Uterus (tissue), 2 donors: ENCODE results near the gene PLA2G3.

Experiments used
- POLR2A ChIP-seq, 2 donors: fragments of 450-650 bp; IDR thresholded peaks; one replicate each; pipeline ENCODE4 v1.6.1; 2016; ENCODE audit warnings: antibody characterized with exemption in 2 of 2, mild to moderate bottlenecking in 1 of 2, moderate library complexity in 1 of 2
- TF ChIP-seq, protein P1 (sequence below), 4 experiments: fragments of 200-600 bp in 2 of 4; fragments of 450-650 bp in 2 of 4; sonication (generic) in 2 of 4; IDR thresholded peaks; one replicate each; pipeline ENCODE4 v1.5.1; 2016 to 2019; ENCODE audit warnings: antibody characterized with exemption in 4 of 4, mild to moderate bottlenecking in 2 of 4, moderate library complexity in 1 of 4

DNA sequence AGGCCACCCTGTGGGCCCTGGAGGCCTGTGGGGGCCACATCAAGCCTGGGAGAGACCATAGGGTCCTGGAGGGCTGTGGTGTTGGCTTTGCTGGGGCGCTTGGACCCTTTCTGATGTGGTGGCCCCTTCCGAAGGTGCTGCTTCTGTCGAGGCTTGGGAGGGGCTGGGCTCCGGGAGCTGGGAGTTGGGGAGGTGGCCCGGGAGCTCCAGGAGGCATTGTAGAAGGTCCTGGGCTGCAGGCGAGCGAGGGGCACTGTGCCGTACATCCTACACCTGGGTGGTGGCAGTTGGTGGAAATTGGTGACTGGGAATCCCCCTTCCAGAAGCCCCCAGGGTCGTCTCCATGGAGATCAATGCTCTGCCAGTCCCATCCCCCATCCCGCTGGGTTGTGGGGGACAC is 2.6 kb downstream of the PLA2G3 start:
- TF ChIP-seq POLR2A (IDR thresholded peaks at IDR 0.05) = no peak
- TF ChIP-seq, protein P1, sequence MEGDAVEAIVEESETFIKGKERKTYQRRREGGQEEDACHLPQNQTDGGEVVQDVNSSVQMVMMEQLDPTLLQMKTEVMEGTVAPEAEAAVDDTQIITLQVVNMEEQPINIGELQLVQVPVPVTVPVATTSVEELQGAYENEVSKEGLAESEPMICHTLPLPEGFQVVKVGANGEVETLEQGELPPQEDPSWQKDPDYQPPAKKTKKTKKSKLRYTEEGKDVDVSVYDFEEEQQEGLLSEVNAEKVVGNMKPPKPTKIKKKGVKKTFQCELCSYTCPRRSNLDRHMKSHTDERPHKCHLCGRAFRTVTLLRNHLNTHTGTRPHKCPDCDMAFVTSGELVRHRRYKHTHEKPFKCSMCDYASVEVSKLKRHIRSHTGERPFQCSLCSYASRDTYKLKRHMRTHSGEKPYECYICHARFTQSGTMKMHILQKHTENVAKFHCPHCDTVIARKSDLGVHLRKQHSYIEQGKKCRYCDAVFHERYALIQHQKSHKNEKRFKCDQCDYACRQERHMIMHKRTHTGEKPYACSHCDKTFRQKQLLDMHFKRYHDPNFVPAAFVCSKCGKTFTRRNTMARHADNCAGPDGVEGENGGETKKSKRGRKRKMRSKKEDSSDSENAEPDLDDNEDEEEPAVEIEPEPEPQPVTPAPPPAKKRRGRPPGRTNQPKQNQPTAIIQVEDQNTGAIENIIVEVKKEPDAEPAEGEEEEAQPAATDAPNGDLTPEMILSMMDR (IDR thresholded peaks at IDR 0.05) = no peak
